Fibroblast of lung (primary cell): ENCODE results near the gene PSME3IP1. TPM values are rescaled to one million over a fixed set of nuclear protein-coding genes. Genes with fewer than 3 reads are reported as not detected.

ENCODE experiments used
- DNase-seq, 2 donors: peaks; one replicate each; pipeline versions ENCODE4 v3.0.0 to v3.0.0-alpha.2; 2010; ENCODE audit warnings: low read depth in 2 of 2
- H2AFZ ChIP-seq: 2 replicates; pipeline ENCODE4 v1.5.1; 2012; ENCODE audit warnings: low read length, control low read depth, inconsistent platforms
- H3K27ac ChIP-seq: 2 replicates; pipeline ENCODE4 v1.5.1; 2011; ENCODE audit warnings: low read length, control low read depth; ENCODE audit not compliant: insufficient read depth
- H3K27me3 ChIP-seq: 2 replicates; pipeline ENCODE4 v1.5.1; 2011; ENCODE audit warnings: mild to moderate bottlenecking, low read length; ENCODE audit not compliant: control insufficient read depth, insufficient read depth
- H3K36me3 ChIP-seq: 2 replicates; pipeline ENCODE4 v1.5.1; 2011; ENCODE audit warnings: low read length; ENCODE audit not compliant: control insufficient read depth, insufficient read depth
- H3K4me1 ChIP-seq: 2 replicates; pipeline ENCODE4 v1.5.1; 2011; ENCODE audit warnings: low read length; ENCODE audit not compliant: control insufficient read depth, insufficient read depth; ENCODE audit errors: extremely low read depth
- H3K4me2 ChIP-seq: 2 replicates; pipeline ENCODE4 v1.5.1; 2011; ENCODE audit warnings: low read length, control low read depth; ENCODE audit not compliant: insufficient read depth; ENCODE audit errors: extremely low read depth
- H3K4me3 ChIP-seq, 4 experiments: fragments of 200-600 bp in 1 of 4; sonication (generic) in 1 of 4; replicated peaks in 1 of 4; 2 replicates each; pipeline ENCODE4 v1.5.1; 2011 to 2016; ENCODE audit warnings: low read length in 4 of 4, low read depth in 3 of 4, mild to moderate bottlenecking in 3 of 4, control low read depth in 2 of 4, inconsistent platforms in 1 of 4, mixed read lengths in 1 of 4; ENCODE audit not compliant: insufficient read depth in 1 of 4; ENCODE audit errors: control extremely low read depth in 1 of 4
- H3K79me2 ChIP-seq: 2 replicates; pipeline ENCODE4 v1.5.1; 2012; ENCODE audit warnings: mild to moderate bottlenecking, low read length, inconsistent platforms; ENCODE audit not compliant: control insufficient read depth, insufficient read depth
- H3K9ac ChIP-seq: 2 replicates; pipeline ENCODE4 v1.5.1; 2011; ENCODE audit warnings: mild to moderate bottlenecking, low read length, control low read depth; ENCODE audit not compliant: insufficient read depth
- H3K9me3 ChIP-seq: 2 replicates; pipeline ENCODE4 v1.5.1; 2012; ENCODE audit warnings: low read depth, low read length; ENCODE audit not compliant: control insufficient read depth, insufficient read depth
- H4K20me1 ChIP-seq: 2 replicates; pipeline ENCODE4 v1.5.1; 2011; ENCODE audit warnings: low read length; ENCODE audit not compliant: control insufficient read depth, insufficient read depth; ENCODE audit errors: extremely low read depth
- CTCF ChIP-seq, 2 donors: IDR thresholded peaks in 1 of 2; conservative IDR thresholded peaks in 1 of 2; 1 replicate in 1 of 2; 2 replicates in 1 of 2; pipeline ENCODE4 v1.5.1; 2011 to 2012; ENCODE audit warnings: low read length in 2 of 2, control low read depth in 1 of 2, inconsistent platforms in 1 of 2, low read depth in 1 of 2, mild to moderate bottlenecking in 1 of 2
- EZH2 ChIP-seq: IDR thresholded peaks from 2 replicates; pipeline ENCODE4 v1.5.1; 2012; ENCODE audit warnings: low read length, control low read depth, mild to moderate bottlenecking; ENCODE audit errors: missing control alignments
- polyA plus RNA-seq, 2 donors: library from polyadenylated mRNA; depleted of rRNA in 1 of 2; stranded (reverse) in 1 of 2; unstranded in 1 of 2; fragments of >200 nt; gene quantifications; 2 replicates each; pipeline ENCODE4 v1.2.1, GENCODE V29; 2011 to 2012; ENCODE audit warnings: missing spikeins in 1 of 2
- total RNA-seq: library from RNA; depleted of rRNA; stranded (reverse); fragments of >200 nt; gene quantifications from 2 replicates; pipeline ENCODE4 v1.2.1, GENCODE V29; 2014

Gene PSME3IP1
- total and polyA plus RNA-seq, 2 donors (not counting 1 experiment from before 2014, with no cell fraction given): 55.5 to 64.6 TPM

DNA sequence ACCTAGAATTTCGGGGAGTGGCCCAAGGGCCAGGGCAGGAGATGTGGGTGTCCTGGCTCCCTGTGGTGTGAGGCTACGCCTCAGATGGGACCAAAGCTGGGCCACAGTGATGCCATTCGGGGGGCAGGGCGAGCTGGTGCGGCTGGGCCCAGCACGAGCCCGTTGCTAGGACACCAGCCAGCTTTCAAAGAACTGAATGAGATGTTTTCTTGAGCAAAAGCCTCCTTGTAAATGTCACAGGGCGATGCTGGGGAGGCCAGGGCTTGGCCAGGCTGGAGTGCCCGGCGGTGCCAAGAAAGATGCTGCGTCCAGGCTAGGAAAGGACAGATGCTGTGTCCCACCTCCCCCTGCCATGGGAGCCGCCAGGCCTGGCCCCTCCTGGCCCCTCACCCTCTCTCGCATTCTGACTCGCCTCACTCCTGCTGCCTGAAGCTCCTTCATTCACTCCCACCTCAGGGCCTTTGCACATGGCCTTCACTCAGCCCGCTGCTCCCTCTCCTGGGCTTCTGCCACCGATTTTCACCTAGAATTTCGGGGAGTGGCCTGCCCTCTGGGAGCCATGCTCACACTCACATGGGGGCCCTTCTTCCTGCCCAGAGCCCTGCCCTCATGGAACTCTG, 54.4 kb downstream of the PSME3IP1 start:
- no peaks in the 10 kb centered on the region for H3K79me2 ChIP-seq

GRCh38 chr16:57130950-57131321, 54.9 kb downstream of the PSME3IP1 start:
- H3K27ac ChIP-seq: no peak overlapping the region
- H3K79me2 ChIP-seq: no peaks in the 10 kb centered on the region
- no peak overlapping the region for H3K9ac ChIP-seq
- TF ChIP-seq CTCF (conservative IDR thresholded peaks at IDR 0.05 in 1 of 2, IDR thresholded peaks at IDR 0.05 in 1 of 2; ENCODE audit: low read depth in 1 of 2, low read length in 2 of 2) (no peak), EZH2 (no peak)
- H3K36me3 ChIP-seq: no peaks in the 10 kb centered on the region
- H3K4me2 ChIP-seq: no peak overlapping the region
- no peaks in the 10 kb centered on the region for H3K9me3 ChIP-seq
- H3K4me1 ChIP-seq: no peaks in the 10 kb centered on the region
- H4K20me1 ChIP-seq: no peaks in the 10 kb centered on the region
- no peak overlapping the region for H2AFZ ChIP-seq
- no peaks in the 10 kb centered on the region for H3K27me3 ChIP-seq
- no peak overlapping the region for H3K4me3 ChIP-seq
- DNase-seq: no peak

More for the DNA sequence above, 54.4 kb downstream of the PSME3IP1 start:
- no peaks in the 10 kb centered on the region for H4K20me1 ChIP-seq
- H3K4me3 ChIP-seq: no peak overlapping the region
- H3K9ac ChIP-seq: no peak overlapping the region
- no peak overlapping the region for H3K27ac ChIP-seq
- no peak for DNase-seq
- no peak for TF ChIP-seq EZH2
- no peak for TF ChIP-seq CTCF (conservative IDR thresholded peaks at IDR 0.05 in 1 of 2, IDR thresholded peaks at IDR 0.05 in 1 of 2; ENCODE audit: low read depth in 1 of 2, low read length in 2 of 2)
- no peak overlapping the region for H2AFZ ChIP-seq
- no peak overlapping the region for H3K4me2 ChIP-seq
- no peaks in the 10 kb centered on the region for H3K9me3 ChIP-seq
- H3K36me3 ChIP-seq: no peaks in the 10 kb centered on the region
- no peaks in the 10 kb centered on the region for H3K4me1 ChIP-seq
- no peaks in the 10 kb centered on the region for H3K27me3 ChIP-seq

DNA sequence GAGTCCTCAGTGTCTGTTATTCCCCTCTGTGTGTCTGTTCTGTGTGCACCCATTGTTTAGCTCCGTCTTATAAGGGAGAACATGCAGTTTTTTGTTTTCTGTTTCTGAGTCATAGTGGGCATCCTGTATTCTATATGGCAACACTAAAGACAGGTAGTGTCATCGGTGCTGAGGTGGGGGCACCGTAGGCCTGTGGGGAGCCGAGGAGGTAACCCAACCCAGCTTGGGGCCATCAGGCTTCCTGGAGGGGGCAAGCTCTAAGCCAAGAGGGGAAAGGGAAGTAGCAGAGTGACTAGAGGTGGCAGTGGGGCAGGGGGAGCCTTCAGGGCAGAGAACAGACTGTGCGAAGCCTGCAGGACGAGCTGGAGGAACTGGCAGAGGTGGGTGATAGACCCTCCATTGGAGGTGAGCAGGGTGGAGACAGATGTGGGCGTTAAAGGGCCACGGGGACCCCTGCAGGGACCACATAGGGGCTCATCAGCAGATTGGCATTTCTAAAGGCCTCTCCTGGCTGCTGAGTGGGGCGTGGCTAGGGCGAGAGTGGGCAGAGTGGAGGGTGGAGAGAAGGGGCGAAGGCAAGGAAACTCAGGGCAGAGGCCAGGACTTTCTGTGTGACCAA, 57.0 kb downstream of the PSME3IP1 start:
- H3K9ac ChIP-seq: no peak overlapping the region
- no peaks in the 10 kb centered on the region for H4K20me1 ChIP-seq
- TF ChIP-seq EZH2 (no peak), CTCF (conservative IDR thresholded peaks at IDR 0.05 in 1 of 2, IDR thresholded peaks at IDR 0.05 in 1 of 2; ENCODE audit: low read depth in 1 of 2, low read length in 2 of 2) (no peak)
- H3K27me3 ChIP-seq: no peaks in the 10 kb centered on the region
- H3K79me2 ChIP-seq: no peaks in the 10 kb centered on the region
- H3K36me3 ChIP-seq: no peaks in the 10 kb centered on the region
- H2AFZ ChIP-seq: no peak overlapping the region
- H3K4me3 ChIP-seq: no peak overlapping the region
- H3K4me1 ChIP-seq: no peaks in the 10 kb centered on the region
- DNase-seq: no peak
- H3K4me2 ChIP-seq: no peak overlapping the region
- H3K27ac ChIP-seq: no peak overlapping the region
- H3K9me3 ChIP-seq: no peaks in the 10 kb centered on the region
